ENCODE data around the gene ACBD5.

DNA sequence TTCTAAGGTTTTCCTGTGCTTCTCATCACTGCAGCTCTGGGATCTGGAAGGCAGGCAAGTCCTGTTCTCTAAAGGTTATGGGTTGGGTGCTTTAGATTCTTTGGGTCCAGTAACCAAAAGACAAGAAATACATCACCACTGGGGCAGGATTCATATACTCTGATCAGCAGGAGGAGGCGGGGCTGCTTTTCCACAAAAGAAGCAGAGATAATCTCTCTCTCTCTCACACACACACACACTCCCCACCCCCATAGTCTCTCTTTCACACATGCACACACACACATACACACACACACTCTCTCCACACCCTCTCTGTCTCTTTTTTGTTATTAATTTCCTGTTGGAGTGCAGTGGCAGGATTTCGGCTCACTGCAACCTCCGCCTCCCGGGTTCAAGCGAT, 13.0 kb upstream of the ACBD5 start:
- TF ChIP-seq, protein P1, sequence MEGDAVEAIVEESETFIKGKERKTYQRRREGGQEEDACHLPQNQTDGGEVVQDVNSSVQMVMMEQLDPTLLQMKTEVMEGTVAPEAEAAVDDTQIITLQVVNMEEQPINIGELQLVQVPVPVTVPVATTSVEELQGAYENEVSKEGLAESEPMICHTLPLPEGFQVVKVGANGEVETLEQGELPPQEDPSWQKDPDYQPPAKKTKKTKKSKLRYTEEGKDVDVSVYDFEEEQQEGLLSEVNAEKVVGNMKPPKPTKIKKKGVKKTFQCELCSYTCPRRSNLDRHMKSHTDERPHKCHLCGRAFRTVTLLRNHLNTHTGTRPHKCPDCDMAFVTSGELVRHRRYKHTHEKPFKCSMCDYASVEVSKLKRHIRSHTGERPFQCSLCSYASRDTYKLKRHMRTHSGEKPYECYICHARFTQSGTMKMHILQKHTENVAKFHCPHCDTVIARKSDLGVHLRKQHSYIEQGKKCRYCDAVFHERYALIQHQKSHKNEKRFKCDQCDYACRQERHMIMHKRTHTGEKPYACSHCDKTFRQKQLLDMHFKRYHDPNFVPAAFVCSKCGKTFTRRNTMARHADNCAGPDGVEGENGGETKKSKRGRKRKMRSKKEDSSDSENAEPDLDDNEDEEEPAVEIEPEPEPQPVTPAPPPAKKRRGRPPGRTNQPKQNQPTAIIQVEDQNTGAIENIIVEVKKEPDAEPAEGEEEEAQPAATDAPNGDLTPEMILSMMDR (IDR thresholded peaks at IDR 0.05), result no peak
- no peak for TF ChIP-seq POLR2A (IDR thresholded peaks at IDR 0.05)

All from ovary (tissue), 3 donors.